Activated gamma-delta T cell treated with Interleukin-2 at 50 U/mL for 16 hours (primary cell): ENCODE results near the gene ESRRA.
"Not testable (repeated sequence)": the region's sequence is repeated elsewhere in the genome, so short reads cannot be mapped to it uniquely, and the experiment has no call there.

Experiments
- DNase-seq: peaks from one replicate; pipeline ENCODE4 v3.0.0-alpha.2; 2020

The ESRRA gene

DNA sequence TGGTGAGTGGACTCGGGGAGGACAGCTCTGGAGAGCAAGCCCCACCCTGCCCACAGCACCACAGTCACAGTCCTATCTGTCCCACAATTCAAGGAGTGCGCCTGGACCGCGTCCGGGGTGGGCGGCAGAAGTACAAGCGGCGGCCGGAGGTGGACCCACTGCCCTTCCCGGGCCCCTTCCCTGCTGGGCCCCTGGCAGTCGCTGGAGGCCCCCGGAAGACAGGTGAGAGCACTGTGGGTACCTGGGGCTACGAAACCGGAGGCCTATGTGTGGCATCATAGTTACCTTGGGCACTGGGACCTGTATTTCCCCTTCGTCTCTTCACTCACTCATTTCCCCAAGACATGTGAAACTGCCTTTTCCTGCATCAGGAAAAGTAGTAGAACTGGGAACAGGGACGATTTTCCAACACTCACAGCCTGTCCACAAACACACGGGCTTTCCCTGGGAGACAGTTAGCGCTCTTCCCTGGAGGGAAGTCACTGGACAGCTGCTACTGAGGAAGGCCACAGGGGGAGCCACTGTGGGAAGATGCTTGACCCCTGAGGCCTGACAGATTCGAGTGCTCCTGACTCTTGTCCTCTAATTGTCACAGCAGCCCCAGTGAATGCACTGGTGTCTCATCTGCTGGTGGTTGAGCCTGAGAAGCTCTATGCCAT is 9.0 kb downstream of the ESRRA start:
- DNase-seq: no peak

DNA sequence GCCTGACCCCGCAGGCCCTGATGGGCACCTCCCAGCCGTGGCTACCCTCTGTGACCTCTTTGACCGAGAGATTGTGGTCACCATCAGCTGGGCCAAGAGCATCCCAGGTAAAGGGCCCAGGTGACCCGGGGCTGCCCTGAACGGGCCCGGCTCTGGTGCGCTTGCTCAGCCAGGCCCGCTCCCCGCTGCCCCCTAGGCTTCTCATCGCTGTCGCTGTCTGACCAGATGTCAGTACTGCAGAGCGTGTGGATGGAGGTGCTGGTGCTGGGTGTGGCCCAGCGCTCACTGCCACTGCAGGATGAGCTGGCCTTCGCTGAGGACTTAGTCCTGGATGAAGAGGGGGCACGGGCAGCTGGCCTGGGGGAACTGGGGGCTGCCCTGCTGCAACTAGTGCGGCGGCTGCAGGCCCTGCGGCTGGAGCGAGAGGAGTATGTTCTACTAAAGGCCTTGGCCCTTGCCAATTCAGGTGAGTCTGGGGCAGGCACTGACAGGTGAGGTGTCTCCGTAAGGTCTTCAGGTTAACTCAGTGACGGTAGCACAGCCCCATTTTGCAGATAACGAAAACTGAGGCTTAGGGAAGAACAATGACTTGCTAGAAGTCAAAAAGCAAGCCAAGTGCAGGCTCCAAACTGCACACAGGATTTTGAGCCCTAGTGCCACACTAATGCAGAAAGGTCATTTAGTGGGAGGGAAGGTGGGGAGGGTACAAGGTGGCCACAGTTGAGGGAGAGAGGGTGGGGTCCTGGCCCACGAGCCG is 9.7 kb downstream of the ESRRA start:
- no peak for DNase-seq

DNA sequence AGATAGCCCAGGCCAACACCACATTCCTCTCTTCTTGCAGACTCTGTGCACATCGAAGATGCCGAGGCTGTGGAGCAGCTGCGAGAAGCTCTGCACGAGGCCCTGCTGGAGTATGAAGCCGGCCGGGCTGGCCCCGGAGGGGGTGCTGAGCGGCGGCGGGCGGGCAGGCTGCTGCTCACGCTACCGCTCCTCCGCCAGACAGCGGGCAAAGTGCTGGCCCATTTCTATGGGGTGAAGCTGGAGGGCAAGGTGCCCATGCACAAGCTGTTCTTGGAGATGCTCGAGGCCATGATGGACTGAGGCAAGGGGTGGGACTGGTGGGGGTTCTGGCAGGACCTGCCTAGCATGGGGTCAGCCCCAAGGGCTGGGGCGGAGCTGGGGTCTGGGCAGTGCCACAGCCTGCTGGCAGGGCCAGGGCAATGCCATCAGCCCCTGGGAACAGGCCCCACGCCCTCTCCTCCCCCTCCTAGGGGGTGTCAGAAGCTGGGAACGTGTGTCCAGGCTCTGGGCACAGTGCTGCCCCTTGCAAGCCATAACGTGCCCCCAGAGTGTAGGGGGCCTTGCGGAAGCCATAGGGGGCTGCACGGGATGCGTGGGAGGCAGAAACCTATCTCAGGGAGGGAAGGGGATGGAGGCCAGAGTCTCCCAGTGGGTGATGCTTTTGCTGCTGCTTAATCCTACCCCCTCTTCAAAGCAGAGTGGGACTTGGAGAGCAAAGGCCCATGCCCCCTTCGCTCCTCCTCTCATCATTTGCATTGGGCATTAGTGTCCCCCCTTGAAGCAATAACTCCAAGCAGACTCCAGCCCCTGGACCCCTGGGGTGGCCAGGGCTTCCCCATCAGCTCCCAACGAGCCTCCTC is 10.6 kb downstream of the ESRRA start:
- DNase-seq: not testable (repeated sequence)

DNA sequence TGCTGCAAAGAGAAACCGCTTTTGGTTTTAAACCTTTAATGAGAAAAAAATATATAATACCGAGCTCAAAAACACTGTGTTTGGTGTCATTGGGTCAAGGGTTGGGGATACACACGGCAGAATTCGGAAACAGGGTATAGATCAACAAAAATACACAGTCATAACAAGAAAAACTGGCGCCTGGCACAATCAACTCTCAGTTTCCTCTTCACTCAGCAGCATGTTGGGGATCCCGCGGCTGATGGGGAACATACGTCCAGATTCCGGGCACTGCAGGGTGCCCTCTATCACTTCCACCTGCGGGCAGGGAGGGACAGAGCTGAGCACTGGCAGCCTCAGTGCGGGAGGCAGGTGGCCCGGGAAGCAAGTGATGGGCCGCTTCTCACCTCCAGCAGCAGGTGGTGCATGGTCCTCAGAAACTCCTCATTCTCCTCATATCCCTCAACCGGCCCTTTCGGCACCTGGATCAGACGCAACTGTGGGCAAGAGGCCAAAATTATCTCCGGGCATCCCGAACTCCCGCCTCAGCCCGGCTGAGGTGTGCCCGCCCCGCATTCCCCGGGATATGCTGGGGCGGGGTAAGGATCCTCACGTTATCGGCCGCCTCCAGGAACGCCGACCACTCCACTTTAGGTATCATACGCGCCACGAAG is 11.5 kb downstream of the ESRRA start:
- peak; percentile 34 for DNase-seq

DNA sequence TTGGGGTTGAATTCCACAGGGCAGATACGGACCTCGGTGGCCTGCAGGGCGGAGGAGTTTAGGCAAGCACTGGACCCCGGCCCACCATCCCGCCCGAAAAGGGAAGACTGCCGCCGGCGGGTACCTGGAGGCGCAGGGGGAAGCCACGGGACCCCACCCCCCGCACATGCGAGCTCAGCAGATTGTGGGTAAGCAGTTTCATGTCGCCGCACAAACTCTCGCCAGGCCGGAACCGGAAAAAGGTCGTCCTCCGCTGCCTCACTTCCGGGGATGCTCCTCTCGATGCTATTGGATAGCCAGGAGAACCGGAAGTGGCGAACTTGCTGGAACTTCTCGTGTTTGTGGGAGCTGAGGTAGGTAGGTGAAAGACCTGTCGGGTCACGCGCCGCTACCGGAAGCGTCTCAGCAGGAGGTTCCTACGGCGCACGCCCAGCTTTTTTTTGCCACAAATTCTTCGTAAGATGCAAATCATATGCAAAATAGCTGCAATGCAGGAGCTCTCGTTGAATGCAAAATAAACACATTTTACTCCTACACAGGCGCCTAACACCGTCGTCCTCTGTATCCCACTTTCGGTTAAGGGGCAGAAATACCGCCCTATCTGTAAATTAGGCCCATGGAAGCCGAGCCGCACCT is 12.1 kb downstream of the ESRRA start, which contains the start of gene TRMT112:
TSS of gene TRMT112 (minus strand) at position 235 of the 636 bp plus-strand sequence. CDS start at position 202, 33 bp downstream.
- peak; percentile 95 for DNase-seq

DNA sequence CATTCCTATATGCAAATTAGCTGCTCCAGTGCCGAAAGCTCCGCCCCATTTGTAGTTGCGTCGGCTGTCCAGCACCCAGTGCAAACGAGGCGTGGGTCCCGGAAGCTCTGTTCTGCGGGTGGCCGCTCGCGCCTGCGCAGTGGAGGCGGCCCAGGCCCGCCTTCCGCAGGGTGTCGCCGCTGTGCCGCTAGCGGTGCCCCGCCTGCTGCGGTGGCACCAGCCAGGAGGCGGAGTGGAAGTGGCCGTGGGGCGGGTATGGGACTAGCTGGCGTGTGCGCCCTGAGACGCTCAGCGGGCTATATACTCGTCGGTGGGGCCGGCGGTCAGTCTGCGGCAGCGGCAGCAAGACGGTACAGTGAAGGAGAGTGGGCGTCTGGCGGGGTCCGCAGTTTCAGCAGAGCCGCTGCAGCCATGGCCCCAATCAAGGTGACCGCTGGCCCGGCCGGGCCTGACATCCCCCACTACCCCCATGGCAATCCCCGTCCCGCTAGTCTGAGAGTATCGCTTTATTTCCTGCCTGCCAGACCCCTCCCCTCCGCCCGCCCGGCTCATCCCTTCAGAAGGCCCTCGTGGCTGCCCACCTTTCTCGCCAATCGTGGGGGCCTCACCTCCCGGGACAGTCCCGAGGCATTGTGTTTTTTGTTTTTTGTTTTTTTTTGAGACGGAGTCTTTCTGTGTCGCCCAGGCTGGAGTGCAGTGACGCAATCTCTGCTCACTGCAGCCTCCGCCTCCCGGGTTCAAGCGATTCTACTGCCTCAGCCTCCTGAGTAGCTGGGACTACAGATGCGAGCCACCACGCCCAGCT is 12.8 kb downstream of the ESRRA start, which contains the start of gene PRDX5:
TSS of gene PRDX5 (plus strand) at position 161 of the 805 bp plus-strand sequence. CDS start at position 256, 95 bp downstream.
- peak; percentile 91 for DNase-seq

DNA sequence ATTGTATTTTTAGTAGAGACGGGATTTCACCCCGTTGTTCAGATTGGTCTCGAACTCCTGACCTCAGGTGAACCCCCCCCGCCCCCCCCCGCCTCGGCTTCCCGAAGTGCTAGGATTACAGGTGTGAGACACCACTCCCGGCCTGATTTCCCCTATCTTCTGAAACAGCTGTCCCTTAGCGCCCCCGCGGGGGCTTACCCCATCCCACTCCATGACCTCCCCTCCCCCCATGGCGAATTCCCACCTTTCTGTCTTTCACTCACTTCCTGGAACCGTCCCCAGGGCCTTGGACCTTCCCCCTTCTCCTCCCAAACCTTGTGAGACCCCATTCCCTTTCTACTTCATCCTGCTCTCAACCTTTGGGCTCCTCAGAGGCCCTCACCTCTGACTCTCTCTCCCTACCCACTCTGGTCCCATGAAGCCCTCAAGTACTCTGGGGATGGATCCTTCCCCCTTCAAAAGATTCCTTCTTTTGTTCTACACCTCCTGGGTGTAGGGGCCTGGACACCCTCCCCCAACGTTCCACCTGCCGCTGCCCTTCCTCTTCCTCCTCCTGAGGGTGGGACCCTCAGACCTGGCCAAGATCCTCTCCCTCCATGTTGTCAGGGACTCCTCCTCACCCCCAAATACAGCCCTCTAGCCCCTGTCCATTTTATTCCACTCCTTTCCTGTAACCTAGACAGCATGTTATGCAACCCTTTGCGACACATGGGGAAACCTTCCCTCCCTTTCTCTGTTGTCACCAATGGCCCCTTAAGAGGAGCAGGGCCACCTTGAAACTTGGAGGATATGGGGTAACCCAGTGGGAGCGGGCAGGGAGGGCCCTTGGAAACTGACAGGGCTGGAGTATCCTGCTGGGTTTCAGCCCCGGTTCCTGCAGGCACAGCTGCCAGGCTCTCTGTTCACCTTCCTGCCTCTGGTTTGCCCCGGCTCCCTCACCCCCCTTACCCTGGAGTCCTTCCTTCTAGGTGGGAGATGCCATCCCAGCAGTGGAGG is 13.7 kb downstream of the ESRRA start:
- no peak for DNase-seq

DNA sequence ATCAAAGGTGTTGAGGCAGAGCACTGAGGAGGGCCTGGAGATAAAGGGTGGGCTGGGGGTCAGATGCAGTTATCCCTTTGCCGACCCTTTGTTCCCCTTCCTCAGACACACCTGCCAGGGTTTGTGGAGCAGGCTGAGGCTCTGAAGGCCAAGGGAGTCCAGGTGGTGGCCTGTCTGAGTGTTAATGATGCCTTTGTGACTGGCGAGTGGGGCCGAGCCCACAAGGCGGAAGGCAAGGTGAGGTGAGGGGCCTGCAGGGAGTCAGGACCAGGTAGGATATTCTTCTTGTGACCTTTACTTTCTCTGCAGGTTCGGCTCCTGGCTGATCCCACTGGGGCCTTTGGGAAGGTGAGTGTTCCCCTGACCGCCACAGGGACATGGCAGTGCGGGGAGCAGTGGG is 15.2 kb downstream of the ESRRA start:
- DNase-seq: no peak

DNA sequence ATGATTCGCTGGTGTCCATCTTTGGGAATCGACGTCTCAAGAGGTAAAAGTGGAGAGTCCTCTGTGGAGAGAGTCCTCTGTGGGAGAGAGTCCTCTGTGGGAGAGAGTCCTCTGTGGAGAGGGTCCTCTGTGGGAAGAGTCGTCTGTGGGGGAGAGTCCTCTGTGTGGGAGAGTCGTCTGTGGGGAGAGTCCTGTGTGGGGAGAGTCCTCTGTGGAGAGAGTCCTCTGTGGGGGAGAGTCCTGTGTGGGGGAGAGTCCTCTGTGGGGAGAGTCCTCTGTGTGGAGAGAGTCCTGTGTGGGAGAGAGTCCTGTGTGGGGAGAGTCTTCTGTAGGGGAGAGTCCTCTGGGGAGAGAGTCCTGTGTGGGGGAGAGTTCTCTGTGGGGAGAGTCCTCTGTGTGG is 15.7 kb downstream of the ESRRA start:
- no peak for DNase-seq

DNA sequence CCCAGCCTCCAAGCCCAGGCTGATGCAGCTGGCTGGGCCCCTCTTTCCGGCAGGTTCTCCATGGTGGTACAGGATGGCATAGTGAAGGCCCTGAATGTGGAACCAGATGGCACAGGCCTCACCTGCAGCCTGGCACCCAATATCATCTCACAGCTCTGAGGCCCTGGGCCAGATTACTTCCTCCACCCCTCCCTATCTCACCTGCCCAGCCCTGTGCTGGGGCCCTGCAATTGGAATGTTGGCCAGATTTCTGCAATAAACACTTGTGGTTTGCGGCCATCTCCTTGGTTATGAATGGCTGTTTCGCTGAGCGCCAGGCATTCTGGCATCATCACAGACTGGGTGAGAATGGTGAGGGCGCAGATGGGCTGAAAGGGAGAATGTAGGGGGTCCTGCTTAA is 16.2 kb downstream of the ESRRA start:
- no peak for DNase-seq

DNA sequence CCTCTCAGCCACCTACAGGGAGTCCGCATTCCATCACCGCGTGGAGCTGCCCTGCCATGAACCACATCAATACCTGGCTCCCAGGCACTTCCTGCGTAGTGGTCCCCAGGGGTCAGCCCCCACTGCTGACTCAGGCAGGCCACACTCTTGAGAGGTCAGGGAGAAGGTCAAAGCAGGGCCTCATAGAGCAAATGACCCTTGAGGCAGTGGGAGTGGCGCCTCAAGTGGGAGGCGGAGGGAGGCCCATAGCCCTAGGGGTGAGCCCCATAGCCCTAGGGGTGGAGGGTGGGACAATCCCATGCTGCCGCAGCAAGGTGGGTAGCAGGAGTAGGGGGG is 17.6 kb downstream of the ESRRA start:
- DNase-seq: no peak

DNA sequence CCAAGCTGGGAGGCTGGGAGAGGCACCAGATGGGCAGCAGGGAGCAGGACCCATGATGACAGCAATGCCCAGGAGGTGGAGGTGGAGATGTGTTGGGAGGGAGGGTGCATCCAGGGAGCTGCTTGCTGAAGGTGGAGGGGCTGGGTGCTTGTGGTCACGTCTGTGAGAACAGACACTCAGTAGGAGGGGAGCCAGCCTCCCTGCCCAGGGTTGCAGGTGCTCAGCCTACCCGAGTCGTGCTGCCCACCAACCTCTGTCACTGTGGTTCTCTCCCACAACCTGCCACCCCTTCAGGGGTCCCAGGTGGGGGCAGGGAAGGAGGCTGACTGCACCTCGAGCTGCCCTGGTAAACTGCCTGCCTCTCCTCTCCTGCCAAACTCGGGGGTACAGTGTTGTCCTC is 18.0 kb downstream of the ESRRA start:
- DNase-seq: no peak

DNA sequence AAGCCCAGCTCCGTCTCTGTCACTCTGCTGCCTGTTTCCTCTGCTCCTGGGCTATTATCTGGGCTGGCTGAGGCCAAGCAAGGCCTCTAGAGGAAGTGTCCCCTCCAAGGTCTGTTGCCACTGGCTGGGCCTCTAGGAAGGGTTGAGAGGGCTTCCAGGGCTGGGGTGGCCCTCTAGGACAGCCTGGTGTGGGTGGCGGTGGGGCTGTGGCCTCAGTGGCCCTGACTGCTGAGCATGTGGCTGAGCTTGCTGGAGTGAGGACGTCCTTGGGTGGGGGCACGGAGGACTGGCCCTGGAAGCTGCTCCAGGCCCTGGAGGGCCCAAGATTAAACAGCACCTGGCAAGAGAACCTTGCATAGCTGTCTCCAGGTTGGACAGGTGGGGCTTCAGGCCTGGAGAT is 18.7 kb downstream of the ESRRA start:
- DNase-seq: not testable (repeated sequence)

DNA sequence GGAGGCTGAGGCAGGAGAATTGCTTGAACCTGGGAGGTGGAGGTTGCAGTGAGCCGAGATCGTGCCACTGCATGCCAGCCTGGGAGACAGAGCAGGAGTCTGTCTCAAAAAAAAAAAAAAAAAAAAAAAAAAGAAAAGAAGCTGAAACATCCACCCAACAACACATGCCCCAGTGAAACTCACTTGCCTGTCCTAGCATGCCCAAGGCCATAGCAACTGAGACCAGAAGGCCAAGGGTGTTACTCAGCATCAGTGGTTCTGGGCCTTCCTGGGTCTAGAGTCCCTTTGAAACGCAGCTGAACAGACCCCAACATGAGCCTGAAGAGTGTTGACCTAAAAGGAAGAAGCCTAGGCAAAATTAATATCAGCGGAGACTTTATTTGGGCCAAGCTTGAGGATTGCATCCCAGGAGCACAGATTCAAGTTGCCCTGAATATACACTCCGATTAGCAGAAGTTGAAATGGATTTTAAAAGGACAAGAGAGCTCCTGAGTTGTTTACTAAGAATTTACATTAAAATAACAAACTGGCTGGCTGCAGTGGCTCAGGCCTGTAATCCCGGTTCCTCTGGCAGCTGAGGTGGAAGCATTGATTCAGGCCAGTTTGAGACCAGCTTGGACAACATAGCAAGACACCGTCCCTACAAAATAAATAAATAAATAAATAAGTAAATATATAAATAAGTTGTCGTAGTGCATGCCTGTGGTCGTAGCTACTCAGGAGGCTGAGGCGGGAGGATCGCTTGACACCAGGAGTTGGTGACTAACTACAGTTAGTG is 19.6 kb downstream of the ESRRA start:
- DNase-seq: no peak

DNA sequence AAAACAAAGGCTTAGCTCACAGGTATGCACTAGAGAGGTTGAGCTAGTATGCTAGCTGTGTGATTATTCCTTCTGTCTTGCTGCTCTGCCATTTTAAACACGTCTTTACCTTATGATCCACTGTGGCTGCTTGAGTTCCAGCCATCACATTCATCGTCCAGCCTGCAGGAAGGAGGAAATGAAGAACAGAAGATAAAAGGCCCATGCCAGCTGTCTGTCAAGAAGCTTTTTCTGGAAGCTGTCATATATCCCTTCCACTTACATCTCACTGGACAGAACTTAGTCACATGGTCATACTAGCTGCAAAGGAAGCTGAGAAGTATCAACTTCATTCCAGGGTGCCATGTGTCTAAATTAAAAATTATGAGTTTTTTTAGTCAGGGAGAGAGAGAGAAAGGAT is 22.1 kb downstream of the ESRRA start:
- DNase-seq: no peak

DNA sequence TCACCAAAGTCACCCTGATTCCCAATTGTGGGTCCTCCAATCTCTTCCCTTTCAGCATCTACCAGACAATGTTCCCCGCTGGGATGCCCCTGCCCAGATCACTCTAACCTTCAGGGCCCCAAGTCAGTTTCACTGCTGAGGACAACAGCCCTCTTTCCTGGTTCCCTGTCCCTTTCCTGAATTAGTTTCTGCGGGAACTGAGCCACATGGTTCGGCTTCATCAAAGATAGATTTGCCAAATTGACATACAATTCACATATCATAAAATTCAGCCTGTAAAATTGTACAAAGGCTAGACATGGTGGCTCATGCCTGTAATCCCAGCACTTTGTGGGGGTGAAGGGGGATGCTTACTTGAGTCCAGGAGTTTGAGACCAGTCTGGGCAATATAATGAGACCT is 22.7 kb downstream of the ESRRA start:
- DNase-seq: no peak

DNA sequence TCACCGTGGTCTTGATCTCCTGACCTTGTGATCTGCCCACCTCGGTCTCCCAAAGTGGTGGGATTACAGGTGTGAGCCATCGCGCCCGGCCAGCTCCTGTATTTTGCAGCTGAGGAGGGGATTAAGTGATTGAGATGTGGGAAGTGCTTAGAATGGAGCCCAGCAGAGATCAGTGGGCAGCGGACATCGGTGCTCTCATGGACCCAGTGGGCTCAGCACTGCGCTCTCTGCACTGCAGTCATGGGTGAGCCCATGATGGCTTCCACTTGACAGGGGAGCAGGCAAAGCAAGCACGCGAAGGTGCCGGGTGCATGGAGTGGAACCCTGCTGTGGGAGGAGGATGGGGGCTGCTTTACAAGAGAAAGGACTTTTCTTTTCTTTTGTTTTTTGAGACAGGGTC is 25.6 kb downstream of the ESRRA start:
- DNase-seq: no peak

DNA sequence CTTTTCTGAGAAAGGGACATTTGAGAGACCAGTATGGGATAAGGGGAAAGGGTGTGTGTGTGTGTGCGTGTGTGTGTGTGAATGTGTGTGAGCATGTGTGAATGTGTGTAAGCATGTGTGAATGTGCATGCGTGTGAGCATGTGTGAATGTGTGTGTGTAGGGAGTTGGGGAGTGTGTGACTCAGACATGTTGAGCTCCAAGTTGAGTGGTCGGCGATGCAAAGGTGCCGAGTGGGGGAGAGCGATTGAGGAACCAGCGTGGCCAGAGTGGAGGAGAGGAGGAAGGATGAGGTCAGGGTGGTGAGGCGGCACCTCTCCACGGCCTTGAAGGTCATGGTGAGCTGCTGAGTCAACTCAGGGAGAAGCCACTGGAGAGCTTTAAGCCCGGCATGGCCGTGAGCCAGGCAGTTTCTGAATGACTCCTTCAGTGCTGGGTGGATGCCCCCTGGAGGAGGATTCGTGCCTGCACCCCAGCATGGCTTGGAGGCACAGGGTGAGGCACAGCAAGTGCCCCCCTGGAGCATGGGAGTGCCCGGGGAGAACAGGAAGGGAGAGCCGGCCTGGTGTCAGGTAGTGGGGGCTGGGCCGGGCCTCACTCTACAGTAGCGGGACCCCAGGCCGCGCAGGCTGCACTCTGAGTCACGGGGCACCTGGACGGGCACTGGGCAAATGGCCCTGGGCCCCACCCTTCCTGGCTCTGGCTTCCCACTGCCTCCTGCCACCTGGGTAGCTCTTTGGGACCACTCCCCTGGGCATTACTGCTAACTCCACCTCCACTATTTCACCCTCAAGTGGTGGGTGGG is 26.4 kb downstream of the ESRRA start:
- peak; percentile 72 for DNase-seq

DNA sequence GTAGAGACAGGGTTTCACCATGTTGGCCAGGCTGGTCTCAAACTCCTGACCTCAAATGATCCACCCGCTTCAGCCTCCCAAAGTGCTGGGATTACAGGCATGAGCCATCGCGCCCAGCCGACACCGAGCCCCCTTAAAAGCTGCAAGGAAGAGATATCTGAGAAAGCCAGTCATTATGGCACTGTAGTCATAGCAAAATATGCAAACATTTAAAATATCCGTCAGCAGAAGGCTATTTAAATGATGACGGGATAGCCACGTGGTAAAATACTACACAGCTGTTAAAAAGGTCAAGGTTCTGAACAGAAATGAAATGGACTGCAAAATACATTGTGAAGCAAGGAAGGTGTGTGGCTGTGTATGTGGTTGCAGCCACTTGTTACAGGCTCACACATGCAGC is 28.2 kb downstream of the ESRRA start:
- no peak for DNase-seq
